ENCODE measurements around the gene PITX2. TPM values are rescaled to one million over a fixed set of nuclear protein-coding genes. Genes with fewer than 3 reads are reported as not detected.
A peak's percentile ranks its signal among the peaks of the same experiment; 100 is the strongest.

PITX2 gene
- total RNA-seq: 10 to 100 TPM; 14.3 to 22.4 TPM
- long read RNA-seq, transcript PITX2-215 (3 exons, 2,294 nt): major isoform, 8 of 19 reads
- long read RNA-seq, partial matches to known transcripts: 3 of 19 reads
- long read RNA-seq, other reads (novel, unspliced or antisense): 1 of 19 reads

DNA sequence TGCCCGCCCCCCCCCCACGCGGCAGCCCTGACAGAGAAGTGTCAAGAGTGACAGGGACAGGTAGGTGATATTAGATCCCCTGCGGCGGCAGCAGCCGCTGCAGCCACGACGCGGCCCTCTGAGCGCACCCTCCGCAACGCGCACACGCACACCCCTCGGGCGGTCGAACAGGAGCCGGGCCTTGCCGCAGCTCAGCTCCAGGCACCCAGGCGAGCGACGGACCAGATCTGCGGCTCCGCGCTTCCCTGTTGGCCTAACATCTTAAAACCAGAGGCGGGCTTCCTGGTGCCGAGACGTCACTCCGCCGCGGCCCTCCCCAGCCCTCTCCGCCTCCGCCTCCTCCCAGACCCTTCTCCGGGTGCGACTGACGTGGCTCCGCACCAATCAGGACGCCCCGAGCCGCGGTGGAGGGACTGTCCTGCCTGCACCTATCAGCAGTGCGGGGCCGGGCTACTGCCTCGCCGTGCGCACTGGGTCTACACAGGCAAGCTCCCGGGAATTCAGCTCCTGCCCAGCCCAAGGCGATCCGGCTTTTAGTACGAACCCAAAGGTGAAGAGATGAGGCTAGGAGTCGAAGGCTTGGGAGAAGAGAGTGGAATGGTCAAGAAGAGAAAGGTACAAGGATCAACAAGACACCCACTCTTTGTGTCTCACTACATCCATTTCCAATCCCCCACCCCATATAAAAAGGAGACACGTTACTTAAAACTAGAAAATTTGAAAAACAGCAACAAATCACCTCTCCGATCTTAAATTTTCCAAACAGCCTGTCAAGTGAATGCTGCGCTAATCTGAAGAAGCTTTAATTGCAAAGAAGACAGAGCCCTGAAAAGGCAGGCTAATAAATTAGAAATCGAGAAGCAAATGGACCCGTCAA, at the start of gene PITX2:
Gene PITX2, minus strand, starts transcription at position 237 of the 877 bp plus-strand sequence. CDS start 617 bp downstream, outside the sequence.
- intact Hi-C loops (cut with DNase I): no loop called here
- peak; percentile 92 to 96 for ATAC-seq

DNA sequence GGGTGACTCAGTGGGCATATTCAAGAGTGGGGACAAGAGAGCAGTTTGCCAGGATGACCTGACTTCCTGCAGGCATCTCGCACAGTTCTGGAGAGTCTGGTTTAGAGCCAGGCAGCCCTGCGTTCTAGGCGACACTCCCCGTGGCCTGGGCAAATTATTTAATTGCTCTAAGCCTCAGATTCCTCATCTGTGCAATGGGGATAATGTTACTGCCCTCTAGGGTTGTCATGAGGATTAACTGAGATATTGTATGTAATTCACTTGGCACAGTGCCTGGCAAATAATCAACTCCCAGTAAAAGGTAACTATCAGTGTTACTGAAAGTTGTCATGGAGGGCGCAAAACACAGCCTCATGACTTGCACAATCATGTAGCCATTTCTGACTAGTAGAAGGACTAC, 48.8 kb upstream of the PITX2 start:
- no peak for ATAC-seq
- intact Hi-C loops (cut with DNase I): no loop called here
- DNase-seq: no peak

More for the DNA sequence above, at the start of gene PITX2:
- peak; percentile 91 for DNase-seq

- intact Hi-C loops (cut with DNase I): no loop called here
- no peak for ATAC-seq
- DNase-seq: no peak
Observed at GRCh38 chr4:110669663-110670062, 46.8 kb upstream of the PITX2 start.

- no peak for ATAC-seq
- intact Hi-C loops (cut with DNase I): no loop called here
- no peak for DNase-seq
Observed at GRCh38 chr4:110668463-110669235, 45.8 kb upstream of the PITX2 start.

DNA sequence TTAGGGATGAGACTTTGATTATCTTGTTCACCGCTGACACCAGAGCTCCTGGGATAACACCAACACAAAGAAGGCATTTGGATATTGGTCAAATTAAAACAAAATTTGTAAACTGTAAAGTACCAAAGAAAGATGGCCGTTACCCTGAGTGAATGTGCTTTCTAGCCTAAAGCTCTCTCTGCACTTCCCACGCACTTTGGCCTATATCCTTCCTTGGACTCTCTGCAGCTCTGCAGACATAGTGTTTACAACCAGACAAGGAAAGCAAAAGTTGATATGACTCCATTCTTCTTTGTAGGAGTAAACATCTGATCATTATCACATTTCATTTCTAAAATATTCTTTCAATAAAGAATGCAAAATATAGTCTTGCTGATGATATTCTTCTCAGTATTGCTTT, 44.8 kb upstream of the PITX2 start:
- ATAC-seq (no peak), DNase-seq (no peak)
- intact Hi-C loops (cut with DNase I): no loop called here

DNA sequence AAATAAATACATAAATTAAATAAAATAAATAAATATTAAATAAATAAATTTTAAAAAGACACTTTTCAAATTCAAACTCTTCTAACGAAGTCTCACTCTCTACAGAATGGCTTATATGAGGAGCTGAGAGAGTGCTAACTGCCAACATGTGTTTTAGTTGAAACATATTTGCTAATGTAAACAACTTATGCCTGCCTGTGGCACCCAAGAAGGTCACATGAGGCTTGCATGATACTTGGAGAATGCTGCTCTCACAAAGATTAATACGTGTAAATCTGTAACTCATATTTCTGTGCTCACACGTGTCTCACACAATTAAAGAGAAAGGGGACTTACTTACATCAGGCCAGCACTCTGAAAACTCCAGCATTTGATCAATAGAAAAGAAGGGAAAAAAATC, 43.2 kb upstream of the PITX2 start:
- DNase-seq (no peak), ATAC-seq (no peak)
- intact Hi-C loops (cut with DNase I): no loop called here

DNA sequence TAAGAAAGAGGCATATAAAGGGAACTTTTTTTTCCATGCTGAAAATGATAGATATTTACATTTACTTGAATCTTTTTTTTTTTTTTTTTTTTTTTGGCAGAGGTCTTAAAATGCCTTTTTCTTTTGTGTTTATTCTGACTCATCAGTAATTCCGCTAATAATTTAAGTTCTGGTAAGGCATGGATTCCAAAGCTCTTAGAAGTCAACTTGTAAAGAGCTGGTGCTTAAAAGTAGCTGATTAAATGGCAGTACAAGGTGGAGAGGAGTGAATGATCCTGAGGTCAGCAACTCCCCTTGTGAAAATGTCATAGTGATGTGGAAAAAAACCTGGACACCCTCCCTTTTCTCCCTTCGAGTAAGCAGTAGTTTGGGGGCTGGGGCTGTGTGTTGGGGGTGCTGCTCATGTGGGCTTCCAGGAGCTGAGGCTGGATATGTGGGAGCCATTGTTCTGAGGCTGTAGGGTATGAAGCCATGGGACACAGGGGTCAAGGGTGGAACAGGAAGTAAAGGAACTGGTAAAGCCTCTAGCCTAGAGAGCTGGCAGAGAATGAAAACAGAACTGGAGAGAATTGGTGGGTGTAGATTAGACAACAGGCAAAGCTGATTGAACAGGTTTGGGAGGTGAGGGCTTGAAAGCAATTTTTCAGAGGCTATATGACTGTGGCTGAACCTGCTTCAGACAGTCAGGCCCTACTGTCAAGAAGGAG, 41.0 kb upstream of the PITX2 start:
- intact Hi-C loops (cut with DNase I): no loop called here
- ATAC-seq (no peak), DNase-seq (no peak)

DNA sequence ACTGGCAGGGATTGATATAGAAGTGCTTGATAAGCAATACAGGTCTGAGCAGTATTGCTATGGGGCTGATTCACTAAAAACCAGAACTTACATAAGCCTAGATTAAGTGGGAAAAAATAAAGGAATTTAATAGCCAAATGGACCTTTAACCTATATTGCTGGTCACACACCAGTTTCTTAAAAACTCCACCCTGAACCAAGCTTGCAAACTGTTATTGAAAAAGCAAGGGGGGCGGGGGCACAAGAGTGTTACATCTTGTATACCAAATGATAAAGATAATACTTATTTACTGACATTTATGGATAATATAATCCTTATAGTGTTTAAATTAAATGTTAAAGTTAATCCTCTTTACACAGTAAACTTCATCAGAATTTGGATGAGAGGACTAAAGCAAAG, 40.3 kb upstream of the PITX2 start:
- no peak for ATAC-seq
- intact Hi-C loops (cut with DNase I): no loop called here
- no peak for DNase-seq

DNA sequence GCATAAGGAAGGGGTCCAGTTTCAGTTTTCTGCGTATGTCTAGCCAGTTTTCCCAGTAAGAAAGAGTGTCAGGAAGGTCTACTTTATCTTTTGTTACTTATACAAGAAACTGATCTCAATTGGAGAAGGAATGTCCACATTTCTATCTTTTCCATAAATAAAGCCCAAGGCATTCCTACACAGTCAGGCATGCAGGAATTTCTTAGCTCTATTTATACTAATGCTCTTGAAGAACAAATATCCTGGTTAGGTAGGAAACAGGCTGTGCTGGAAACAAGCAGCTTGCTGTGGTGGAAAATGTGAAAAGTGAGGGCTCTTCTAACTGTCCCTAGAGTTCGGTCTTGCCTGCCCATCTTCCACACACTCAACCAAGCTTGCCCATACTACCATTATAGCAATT, 37.9 kb upstream of the PITX2 start:
- no peak for ATAC-seq
- DNase-seq: no peak
- intact Hi-C loops (cut with DNase I): no loop called here

DNA sequence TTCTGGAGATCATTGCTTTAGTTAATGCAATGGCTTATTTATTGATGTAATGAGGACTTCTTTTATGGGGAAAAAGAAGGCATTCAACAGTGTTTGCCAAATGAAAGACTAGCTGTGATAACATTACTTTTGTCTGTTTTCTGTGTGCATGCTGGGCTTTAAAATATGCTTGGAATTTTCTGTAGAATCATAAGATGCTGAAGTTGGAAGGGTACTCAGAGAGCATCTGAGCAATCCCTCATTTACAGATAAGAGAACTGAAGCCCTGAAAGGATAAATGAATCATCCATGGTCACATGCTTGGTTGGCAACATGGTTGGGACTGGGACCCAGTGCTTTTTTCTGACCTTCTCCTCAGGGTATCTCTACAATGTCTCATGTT, 31.4 kb upstream of the PITX2 start:
- ATAC-seq (no peak), DNase-seq (no peak)
- intact Hi-C loops (cut with DNase I): no loop called here

- DNase-seq (no peak), ATAC-seq (no peak)
- intact Hi-C loops (cut with DNase I): no loop called here
Observed at GRCh38 chr4:110653321-110654253, 30.7 kb upstream of the PITX2 start.

DNA sequence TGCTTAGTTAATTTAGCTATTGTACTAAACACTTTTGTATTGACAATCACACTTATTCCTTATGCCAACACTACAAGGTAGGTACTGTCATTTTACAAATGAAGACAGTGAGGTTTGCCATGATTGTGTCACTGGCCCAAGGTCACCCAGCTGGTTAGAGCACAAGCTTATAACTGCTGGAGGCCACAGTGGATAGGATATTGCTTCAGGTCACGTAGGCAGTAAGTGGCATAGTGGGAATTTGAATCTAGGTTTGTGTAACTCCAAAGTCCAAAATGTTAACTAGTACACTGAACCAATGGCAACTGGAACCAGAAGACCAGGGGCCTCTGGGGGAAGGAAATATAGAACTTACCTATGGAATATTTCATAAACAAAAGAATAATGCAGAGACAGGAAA, 21.1 kb upstream of the PITX2 start:
- ATAC-seq (no peak), DNase-seq (no peak)
- intact Hi-C loops (cut with DNase I): no loop called here

DNA sequence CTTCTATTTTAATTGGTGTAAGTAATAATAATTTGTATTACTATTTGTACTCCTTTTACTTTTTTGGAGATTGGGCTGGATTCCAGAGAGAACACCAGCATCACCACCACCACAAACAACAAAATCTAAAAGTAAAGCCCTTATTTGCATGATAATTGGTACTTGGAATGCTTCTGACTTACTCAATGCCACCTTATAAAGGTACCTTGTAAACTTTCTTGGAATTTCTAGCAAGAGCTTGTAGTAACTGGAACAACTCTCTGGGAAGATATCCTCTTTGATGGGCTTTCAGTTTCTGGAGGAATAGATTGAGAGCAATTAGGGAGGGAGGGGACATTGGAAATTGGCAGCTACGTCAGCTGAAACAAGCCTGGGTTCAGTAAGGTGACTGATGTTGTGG, 20.2 kb upstream of the PITX2 start:
- DNase-seq (no peak), ATAC-seq (no peak)
- intact Hi-C loops (cut with DNase I): no loop called here

DNA sequence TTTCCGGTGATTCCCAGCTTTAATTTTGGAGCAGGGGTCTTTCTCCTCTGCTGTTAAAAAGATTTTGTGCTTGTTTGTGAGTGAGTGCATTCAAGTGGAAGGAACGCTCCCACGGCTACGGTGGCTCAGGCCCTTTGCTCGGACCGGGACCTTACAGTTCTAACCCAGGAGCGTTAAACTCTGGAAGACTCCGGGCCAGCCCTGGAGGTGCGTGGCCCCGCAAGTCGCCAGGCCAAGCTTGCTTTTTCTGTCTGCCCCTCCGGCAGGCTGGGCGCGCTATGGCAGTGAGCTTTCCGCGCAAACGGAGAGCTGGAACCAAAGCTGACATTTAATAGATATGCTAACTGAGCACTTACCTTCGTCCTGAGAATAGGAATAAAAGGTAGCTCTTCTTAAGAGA, 18.3 kb upstream of the PITX2 start:
- intact Hi-C loops (cut with DNase I): no loop called here
- no peak for ATAC-seq

DNA sequence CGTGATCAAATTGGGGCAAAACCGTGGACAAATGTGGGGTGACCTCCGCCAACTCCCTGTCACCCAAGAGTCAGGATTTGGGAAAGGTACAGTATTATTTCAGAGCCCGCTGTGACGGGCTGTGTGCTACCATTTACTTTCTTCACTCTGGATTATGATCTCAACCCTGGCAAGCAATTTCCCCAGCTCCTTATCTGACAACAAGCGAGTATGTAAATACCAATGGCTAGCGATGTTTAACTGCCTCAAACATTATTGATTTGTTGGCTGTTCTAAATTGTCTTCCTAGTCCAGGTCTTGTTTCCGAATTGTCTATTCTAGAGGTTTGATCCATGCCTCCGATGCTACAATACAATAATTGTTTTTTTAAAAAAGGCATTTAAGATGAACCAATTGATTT, 17.7 kb upstream of the PITX2 start:
- intact Hi-C loops (cut with DNase I): no loop called here
- ATAC-seq (no peak), DNase-seq (no peak)

More for the DNA sequence above, 18.3 kb upstream of the PITX2 start:
- no peak for DNase-seq

- DNase-seq (no peak), ATAC-seq (no peak)
- intact Hi-C loops (cut with DNase I): loop anchor here in 1 of 2 donors (10.0 kb wide), 3 partner anchors 315 to 835 kb away; no protein-coding TSS in a partner anchor
Observed at GRCh38 chr4:110639207-110640090, 16.6 kb upstream of the PITX2 start.

DNA sequence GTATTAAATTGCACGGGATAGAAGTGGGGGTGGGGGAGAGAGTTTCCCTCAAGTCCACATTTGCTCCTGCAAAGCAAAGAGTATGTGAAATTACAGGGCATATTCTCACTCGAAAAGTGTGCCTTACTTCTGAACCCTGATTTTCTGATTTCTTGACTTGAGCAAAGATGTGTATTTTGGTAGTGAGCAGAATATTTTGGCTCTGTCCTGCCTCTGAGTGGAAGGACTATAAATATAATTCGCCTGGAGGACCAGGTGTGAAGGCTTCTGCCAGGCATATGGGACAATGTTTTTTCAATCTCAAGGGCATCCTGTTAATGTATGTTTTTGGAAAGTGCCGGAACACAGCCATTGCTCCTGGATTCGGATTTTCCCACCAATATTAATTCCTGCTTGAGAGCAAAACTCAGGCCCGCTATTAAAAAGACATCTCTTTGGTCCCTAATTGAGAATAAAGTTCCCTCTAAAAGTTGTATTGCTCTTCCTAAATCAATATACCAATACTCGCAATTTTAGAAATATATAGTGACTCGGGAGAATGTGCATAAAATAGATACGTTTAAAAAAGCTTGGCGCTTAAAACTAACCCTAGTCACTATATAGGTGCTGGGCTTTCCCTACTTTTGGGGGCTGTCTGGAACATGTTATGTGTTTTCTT, 15.3 kb upstream of the PITX2 start:
- no peak for DNase-seq
- no peak for ATAC-seq
- intact Hi-C loops (cut with DNase I): loop anchor here in 1 of 2 donors (10.0 kb wide), 3 partner anchors 317 to 837 kb away; no protein-coding TSS in a partner anchor
